GM18511 (cell line): ENCODE measurements around the gene JMJD6.

Experiments
- ATAC-seq: cut with Tn5 transposase; IDR thresholded peaks from one replicate; pipeline ENCODE4 v1.9.1; 2021; ENCODE audit warnings: mild to moderate bottlenecking, moderate library complexity; ENCODE audit not compliant: unreplicated experiment

Gene JMJD6

GRCh38 chr17:76683011-76683755, 43.2 kb downstream of the JMJD6 start:
- ATAC-seq: no peak

- ATAC-seq: no peak
Observed at GRCh38 chr17:76682296-76682695, 44.1 kb downstream of the JMJD6 start.

GRCh38 chr17:76681222-76682137, 44.9 kb downstream of the JMJD6 start:
- ATAC-seq: no peak

- no peak for ATAC-seq
Observed at GRCh38 chr17:76679239-76679638, 47.2 kb downstream of the JMJD6 start.

- no peak for ATAC-seq
Observed at GRCh38 chr17:76678330-76678729, 48.1 kb downstream of the JMJD6 start.

- no peak for ATAC-seq
Observed at GRCh38 chr17:76677406-76677805, 49.0 kb downstream of the JMJD6 start.

GRCh38 chr17:76676629-76677028, 49.8 kb downstream of the JMJD6 start:
- ATAC-seq: no peak

GRCh38 chr17:76675648-76676047, 50.8 kb downstream of the JMJD6 start:
- no peak for ATAC-seq

GRCh38 chr17:76674600-76674999, 51.8 kb downstream of the JMJD6 start:
- ATAC-seq: no peak

- ATAC-seq: no peak
Observed at GRCh38 chr17:76673729-76674128, 52.7 kb downstream of the JMJD6 start.

- ATAC-seq: no peak
Observed at GRCh38 chr17:76672892-76673291, 53.5 kb downstream of the JMJD6 start.

GRCh38 chr17:76672270-76672851, 54.0 kb downstream of the JMJD6 start:
- no peak for ATAC-seq

- peak; percentile 7 for ATAC-seq
Observed at GRCh38 chr17:76671912-76672262, 54.5 kb downstream of the JMJD6 start.

- peak; percentile 99 for ATAC-seq
Observed at GRCh38 chr17:76671123-76671911, 55.1 kb downstream of the JMJD6 start.

GRCh38 chr17:76670718-76671122, 55.7 kb downstream of the JMJD6 start:
- no peak for ATAC-seq

GRCh38 chr17:76670020-76670717, 56.2 kb downstream of the JMJD6 start:
- ATAC-seq: no peak
